SKM-1 (cell line): ENCODE results near the gene GABBR2.

ENCODE experiments used
- DNase-seq: peaks from one replicate; lab custom pipeline; 2025; ENCODE audit not compliant: unreplicated experiment; lab: John Stamatoyannopoulos, UW

Gene GABBR2

GRCh38 chr9:98410185-98410697 is 298.5 kb downstream of the GABBR2 start:
- no peak for DNase-seq

GRCh38 chr9:98409719-98410118 is 299.0 kb downstream of the GABBR2 start:
- DNase-seq: no peak

- no peak for DNase-seq
Observed at GRCh38 chr9:98406469-98406868, 302.3 kb downstream of the GABBR2 start.

DNA sequence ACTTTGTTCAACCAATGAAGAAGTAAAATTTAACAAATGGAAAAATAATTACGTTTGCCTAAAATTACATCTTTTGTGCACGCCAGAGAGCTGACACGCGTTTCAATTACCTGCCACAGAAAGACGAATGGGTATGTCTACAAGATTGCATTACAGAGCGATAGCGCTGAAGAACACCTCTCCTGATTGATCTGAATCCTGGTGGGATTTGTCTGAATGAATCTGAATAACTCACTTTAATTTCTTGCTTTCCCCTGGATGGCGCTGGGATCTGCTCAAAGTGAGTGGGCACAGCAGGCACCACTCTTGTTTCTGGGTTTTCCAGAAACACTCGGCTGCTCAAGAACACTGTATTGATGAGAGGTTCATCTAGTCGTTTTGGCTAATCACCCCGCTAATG is 304.5 kb downstream of the GABBR2 start:
- DNase-seq: no peak

DNA sequence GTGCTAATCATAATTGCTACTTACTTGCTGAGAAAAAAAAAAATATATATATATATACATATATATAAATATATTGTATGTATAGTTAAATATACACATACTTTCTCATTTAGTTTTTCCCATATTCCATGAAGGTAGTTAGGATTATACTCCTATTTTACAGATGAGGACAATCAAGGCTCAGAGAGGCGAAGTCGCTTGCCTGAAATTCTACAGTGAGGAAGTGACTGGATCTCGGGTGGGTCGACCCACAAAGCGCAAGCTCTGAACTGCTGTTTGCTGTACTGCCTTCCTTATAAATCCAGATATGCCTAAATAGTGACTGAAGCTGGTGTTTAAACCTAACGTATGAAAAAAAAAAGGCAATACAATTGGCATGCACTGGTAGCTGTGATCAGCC is 305.0 kb downstream of the GABBR2 start:
- no peak for DNase-seq

GRCh38 chr9:98402019-98402840 is 306.5 kb downstream of the GABBR2 start:
- no peak for DNase-seq

GRCh38 chr9:98401140-98402018 is 307.4 kb downstream of the GABBR2 start:
- no peak for DNase-seq

GRCh38 chr9:98399950-98400683 is 308.6 kb downstream of the GABBR2 start:
- DNase-seq: no peak

- no peak for DNase-seq
Observed at GRCh38 chr9:98396656-98397055, 312.1 kb downstream of the GABBR2 start.

DNA sequence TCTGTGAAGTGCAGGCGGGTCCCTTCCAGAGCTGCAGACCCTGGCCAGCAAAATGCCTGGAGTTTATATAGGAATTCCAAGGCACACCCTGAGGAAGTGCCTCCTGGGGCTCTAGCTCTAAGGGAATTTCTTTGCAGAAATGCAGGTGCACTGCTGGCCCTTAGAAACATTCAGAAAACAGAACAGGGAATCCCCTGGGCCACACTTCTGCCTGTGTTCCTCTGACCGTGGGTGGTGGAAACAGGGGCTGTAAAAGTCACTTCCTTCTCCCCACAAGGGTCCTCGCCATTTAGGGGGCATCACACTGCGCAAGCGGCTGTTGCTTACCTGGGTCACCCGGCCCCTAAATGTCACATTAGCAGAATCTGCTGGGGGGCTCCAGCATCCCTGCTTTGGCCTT is 312.5 kb downstream of the GABBR2 start:
- DNase-seq: no peak

DNA sequence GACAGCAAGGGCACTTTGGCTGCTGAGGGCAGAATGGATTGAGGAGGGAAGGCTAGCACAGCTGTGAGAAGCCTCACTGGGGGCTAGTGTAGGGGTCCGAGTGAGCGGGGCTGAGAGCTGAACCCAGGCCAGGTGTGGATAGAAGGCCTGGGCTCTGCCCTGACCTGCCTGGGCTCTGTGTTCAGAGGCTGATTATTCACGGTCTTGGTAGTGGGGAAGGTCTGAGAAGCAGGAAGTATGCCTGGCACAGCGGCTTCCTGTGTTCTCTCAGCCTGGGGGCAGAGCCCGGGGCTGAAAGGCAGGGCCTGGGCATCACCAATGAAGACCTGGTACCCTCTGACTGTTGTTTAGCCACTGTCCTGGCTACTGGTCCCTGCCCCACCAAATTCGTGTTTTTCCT is 316.9 kb downstream of the GABBR2 start:
- no peak for DNase-seq

GRCh38 chr9:98391406-98391805 is 317.3 kb downstream of the GABBR2 start:
- no peak for DNase-seq

DNA sequence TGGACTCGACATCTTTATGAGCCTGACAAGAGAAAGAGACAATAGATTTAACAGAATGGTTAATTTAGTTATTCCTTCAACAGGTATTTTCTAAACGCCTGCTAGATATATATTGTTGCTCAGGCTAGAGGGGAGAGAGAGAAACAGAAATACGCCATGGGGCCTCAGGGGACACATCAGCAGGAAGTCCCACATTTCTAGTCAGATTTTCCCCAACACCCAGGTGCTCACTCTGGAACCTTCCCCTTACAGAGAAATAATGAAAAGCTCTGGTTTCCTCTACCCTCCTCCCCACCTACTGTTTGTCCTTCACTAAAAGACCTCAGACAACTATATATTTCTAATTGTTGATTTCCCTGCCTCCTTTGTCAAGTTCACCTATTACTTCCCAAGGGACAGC is 323.0 kb downstream of the GABBR2 start:
- DNase-seq: no peak

GRCh38 chr9:98383758-98384157 is 325.0 kb downstream of the GABBR2 start:
- no peak for DNase-seq

DNA sequence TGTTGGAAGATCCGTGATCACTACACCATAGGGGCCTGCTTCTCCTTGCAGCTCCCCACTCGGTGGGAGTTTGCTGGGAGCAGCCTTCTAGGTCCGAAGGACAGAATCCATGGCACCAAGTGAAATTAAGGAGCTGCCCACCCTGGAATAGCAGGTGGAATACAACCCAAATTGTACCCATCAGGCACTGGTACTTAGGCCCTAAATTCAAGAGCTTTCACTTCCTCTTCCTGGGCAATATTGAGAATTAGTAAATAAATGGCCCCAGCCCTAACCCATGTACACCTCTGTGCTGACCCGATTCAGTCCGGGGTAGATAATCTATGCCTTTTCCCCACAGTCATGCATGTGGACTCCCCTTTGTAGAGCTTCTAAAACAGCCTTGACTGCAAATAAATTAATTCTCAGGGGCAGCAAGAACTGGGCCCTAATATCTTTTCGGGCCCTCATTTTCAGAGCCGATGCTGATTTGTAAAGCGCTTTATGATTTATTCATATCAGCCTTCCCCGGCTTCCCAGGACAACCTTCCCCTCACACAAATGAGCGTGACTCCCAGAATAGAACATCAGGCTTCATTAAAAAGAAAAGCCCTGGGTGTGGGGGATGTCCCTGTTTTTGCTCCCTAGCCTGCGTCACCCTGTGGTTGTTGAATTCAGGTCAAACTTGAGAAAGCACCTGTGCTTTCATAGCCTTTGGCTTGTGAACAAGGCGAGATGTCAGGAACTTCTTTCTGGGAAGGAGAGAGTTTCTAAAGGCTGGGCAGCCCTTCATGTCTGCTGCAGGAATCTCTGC is 327.2 kb downstream of the GABBR2 start:
- no peak for DNase-seq

DNA sequence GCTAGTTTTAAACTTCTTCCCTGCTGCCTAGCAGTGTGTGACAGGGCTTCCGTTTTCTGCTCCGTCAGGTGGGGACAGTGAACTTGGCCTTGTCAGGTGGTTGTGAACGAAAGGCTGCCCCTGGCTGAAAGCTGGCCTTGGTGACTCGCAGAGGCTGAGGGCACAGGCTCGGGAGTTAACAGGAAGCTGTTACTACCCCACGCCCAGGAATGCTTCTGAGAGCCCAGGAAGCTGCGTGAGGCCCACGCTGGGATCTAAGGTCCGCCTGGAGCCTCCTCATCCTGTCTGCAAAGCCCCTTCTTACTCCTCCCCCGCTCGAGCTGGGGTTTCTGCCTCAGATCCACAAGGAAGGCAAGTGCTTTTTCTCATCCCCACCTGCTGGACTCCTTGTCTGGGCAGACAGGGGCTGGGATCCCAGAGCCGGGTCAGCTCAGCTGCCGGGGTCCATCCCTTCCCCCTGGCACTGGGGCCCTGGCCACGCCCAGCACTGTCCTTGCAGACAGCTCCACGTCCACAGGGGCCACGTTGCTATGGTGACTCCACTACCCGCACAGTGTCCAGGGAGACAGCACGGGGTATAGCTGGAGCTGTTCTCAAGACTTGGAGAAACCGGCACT is 328.6 kb downstream of the GABBR2 start:
- no peak for DNase-seq

DNA sequence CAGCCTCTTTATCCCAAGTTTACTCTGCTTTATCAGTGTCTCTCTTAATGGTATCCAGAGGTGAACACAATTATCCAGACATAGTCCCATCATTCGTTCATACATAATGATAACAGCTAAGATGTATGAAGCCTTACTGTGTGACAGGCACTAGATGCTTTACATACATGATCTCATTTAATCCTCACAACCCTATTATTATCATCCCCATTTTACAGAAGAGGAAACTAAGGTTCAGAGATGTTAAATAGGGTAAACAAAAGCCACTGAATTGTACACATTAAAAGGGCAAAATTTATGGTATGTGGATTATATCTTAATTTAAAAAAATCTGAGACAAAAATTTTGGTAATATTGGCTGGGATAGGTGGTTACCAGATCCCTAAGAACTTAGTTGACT is 329.2 kb downstream of the GABBR2 start:
- DNase-seq: no peak

DNA sequence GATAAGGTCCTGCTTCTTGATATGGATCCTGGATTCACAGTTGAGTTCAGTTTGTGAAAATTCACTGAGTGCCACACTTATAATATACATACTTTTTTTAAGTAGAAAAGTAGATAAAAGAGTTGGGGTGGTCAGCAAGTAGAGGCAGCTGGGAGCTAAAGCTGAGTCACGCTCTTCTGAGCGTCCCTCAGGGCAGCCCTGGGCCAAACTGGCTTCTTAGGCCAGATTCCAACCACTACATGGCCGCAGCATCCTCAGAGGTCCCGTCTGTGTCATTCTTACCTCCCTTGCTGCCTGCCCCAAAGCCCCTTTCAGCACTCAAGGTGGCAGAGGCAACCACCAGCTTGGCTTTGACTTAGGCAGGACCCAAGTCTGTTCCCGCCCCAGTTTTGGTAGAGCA is 329.9 kb downstream of the GABBR2 start:
- DNase-seq: no peak

- DNase-seq: no peak
Observed at GRCh38 chr9:98378206-98378780, 330.4 kb downstream of the GABBR2 start.
